Skeletal muscle satellite cell (primary cell): Measurements from ENCODE around the gene ATP4B.
A peak's percentile ranks its signal among the peaks of the same experiment; 100 is the strongest.

Experiments
- H3K27me3 ChIP-seq: 2 replicates; pipeline ENCODE4 v1.7.0; 2013; ENCODE audit warnings: low read length; ENCODE audit not compliant: control insufficient read depth, insufficient read depth
- H3K36me3 ChIP-seq: 2 replicates; pipeline ENCODE4 v1.7.0; 2013; ENCODE audit warnings: mild to moderate bottlenecking, control low read depth, low read length; ENCODE audit not compliant: insufficient read depth
- H3K4me1 ChIP-seq: 2 replicates; pipeline ENCODE4 v1.7.0; 2013; ENCODE audit warnings: low read length; ENCODE audit not compliant: control insufficient read depth, insufficient read depth
- H3K4me2 ChIP-seq: 2 replicates; pipeline ENCODE4 v1.7.0; 2013; ENCODE audit warnings: mild to moderate bottlenecking, low read length
- H3K4me3 ChIP-seq: 2 replicates; pipeline ENCODE4 v1.7.0; 2013; ENCODE audit warnings: low read length
- H3K9ac ChIP-seq: 2 replicates; pipeline ENCODE4 v1.7.0; 2013; ENCODE audit warnings: mild to moderate bottlenecking, low read depth, low read length, moderate library complexity
- H3K9me3 ChIP-seq: replicated peaks from 2 replicates; pipeline ENCODE4 v1.7.0; 2013; ENCODE audit warnings: mild to moderate bottlenecking, control low read depth, low read length

The ATP4B gene

GRCh38 chr13:113646921-113647340, 11.1 kb downstream of the ATP4B start:
- no peak overlapping the region for H3K9ac ChIP-seq
- peak overlapping the region; percentile 50 for H3K4me2 ChIP-seq
- H3K4me1 ChIP-seq: peaks cover 11% of the 10 kb centered on the region
- H3K36me3 ChIP-seq: peaks cover 15% of the 10 kb centered on the region
- no peaks in the 10 kb centered on the region for H3K9me3 ChIP-seq
- no peak overlapping the region for H3K4me3 ChIP-seq
- no peaks in the 10 kb centered on the region for H3K27me3 ChIP-seq

- no peak overlapping the region for H3K4me2 ChIP-seq
- no peaks in the 10 kb centered on the region for H3K27me3 ChIP-seq
- no peak overlapping the region for H3K9ac ChIP-seq
- H3K4me1 ChIP-seq: peaks cover 11% of the 10 kb centered on the region
- no peak overlapping the region for H3K4me3 ChIP-seq
- peaks cover 17% of the 10 kb centered on the region for H3K36me3 ChIP-seq
- H3K9me3 ChIP-seq: no peaks in the 10 kb centered on the region
These were observed 11.6 kb downstream of the ATP4B start for GRCh38 chr13:113646376-113646775.

- Histone ChIP-seq H3K9ac (no peak overlapping the region), H3K4me2 (no peak overlapping the region), H3K4me3 (no peak overlapping the region), H3K9me3 (no peaks in the 10 kb centered on the region), H3K36me3 (peaks cover 22% of the 10 kb centered on the region), H3K4me1 (peaks cover 11% of the 10 kb centered on the region), H3K27me3 (no peaks in the 10 kb centered on the region)
These were observed 12.7 kb downstream of the ATP4B start for GRCh38 chr13:113645329-113645728.

- Histone ChIP-seq H3K4me2 (no peak overlapping the region), H3K9me3 (no peaks in the 10 kb centered on the region), H3K9ac (no peak overlapping the region), H3K27me3 (no peaks in the 10 kb centered on the region), H3K36me3 (peaks cover 27% of the 10 kb centered on the region), H3K4me1 (peaks cover 11% of the 10 kb centered on the region), H3K4me3 (no peak overlapping the region)
These were observed 13.2 kb downstream of the ATP4B start for GRCh38 chr13:113644800-113645199.

- Histone ChIP-seq H3K27me3 (no peaks in the 10 kb centered on the region), H3K9ac (no peak overlapping the region), H3K9me3 (no peaks in the 10 kb centered on the region), H3K4me1 (peaks cover 11% of the 10 kb centered on the region), H3K4me2 (no peak overlapping the region), H3K4me3 (no peak overlapping the region), H3K36me3 (peaks cover 39% of the 10 kb centered on the region)
These were observed 14.4 kb downstream of the ATP4B start for GRCh38 chr13:113643593-113643992.

- Histone ChIP-seq H3K9me3 (no peaks in the 10 kb centered on the region), H3K4me1 (peaks cover 8% of the 10 kb centered on the region), H3K36me3 (peaks cover 47% of the 10 kb centered on the region), H3K9ac (no peak overlapping the region), H3K27me3 (no peaks in the 10 kb centered on the region), H3K4me2 (no peak overlapping the region), H3K4me3 (no peak overlapping the region)
These were observed 15.4 kb downstream of the ATP4B start for GRCh38 chr13:113642563-113642962.

GRCh38 chr13:113641426-113641825, 16.6 kb downstream of the ATP4B start:
- H3K4me3 ChIP-seq: no peak overlapping the region
- peaks cover 58% of the 10 kb centered on the region for H3K36me3 ChIP-seq
- no peaks in the 10 kb centered on the region for H3K9me3 ChIP-seq
- no peak overlapping the region for H3K9ac ChIP-seq
- no peaks in the 10 kb centered on the region for H3K4me1 ChIP-seq
- H3K27me3 ChIP-seq: no peaks in the 10 kb centered on the region
- H3K4me2 ChIP-seq: no peak overlapping the region

GRCh38 chr13:113639616-113640262, 18.3 kb downstream of the ATP4B start:
- H3K27me3 ChIP-seq: no peaks in the 10 kb centered on the region
- no peak overlapping the region for H3K9ac ChIP-seq
- H3K4me3 ChIP-seq: no peak overlapping the region
- H3K36me3 ChIP-seq: peaks cover 69% of the 10 kb centered on the region
- H3K4me1 ChIP-seq: no peaks in the 10 kb centered on the region
- H3K9me3 ChIP-seq: no peaks in the 10 kb centered on the region
- no peak overlapping the region for H3K4me2 ChIP-seq

- Histone ChIP-seq H3K36me3 (peaks cover 78% of the 10 kb centered on the region), H3K4me1 (no peaks in the 10 kb centered on the region), H3K9me3 (no peaks in the 10 kb centered on the region), H3K9ac (no peak overlapping the region), H3K4me2 (no peak overlapping the region), H3K4me3 (no peak overlapping the region), H3K27me3 (no peaks in the 10 kb centered on the region)
These were observed 19.2 kb downstream of the ATP4B start for GRCh38 chr13:113638806-113639205.

GRCh38 chr13:113638173-113638746, 19.7 kb downstream of the ATP4B start:
- Histone ChIP-seq H3K4me3 (no peak overlapping the region), H3K9ac (no peak overlapping the region), H3K4me2 (no peak overlapping the region), H3K36me3 (peaks cover 83% of the 10 kb centered on the region), H3K9me3 (no peaks in the 10 kb centered on the region), H3K27me3 (no peaks in the 10 kb centered on the region), H3K4me1 (no peaks in the 10 kb centered on the region)

- no peaks in the 10 kb centered on the region for H3K27me3 ChIP-seq
- no peaks in the 10 kb centered on the region for H3K4me1 ChIP-seq
- no peak overlapping the region for H3K4me3 ChIP-seq
- no peaks in the 10 kb centered on the region for H3K9me3 ChIP-seq
- peaks cover 86% of the 10 kb centered on the region for H3K36me3 ChIP-seq
- no peak overlapping the region for H3K9ac ChIP-seq
- no peak overlapping the region for H3K4me2 ChIP-seq
These were observed 20.5 kb downstream of the ATP4B start for GRCh38 chr13:113637262-113638160.
